ENCODE data around the gene MRM2.

DNA sequence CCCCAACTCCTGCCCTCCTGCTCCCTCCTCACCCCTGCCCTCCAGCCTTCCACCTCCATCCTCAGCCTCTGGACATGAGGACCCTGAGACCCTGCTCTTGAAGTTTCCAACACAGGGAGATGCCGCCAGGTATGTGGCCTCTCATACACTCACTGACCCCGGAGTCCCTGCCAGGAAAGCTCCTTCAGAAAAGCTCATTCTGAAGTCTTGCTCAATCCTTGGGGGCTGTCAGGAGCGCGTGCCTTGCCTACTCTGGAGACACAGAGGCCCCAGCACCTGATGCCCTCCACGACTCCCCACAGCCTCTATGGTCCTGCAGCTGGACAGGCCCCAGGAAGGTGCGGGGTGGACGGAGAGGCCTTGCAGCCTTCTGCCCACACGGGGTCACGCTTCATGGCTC, 11.0 kb upstream of the MRM2 start:
- TF ChIP-seq EZH2 (optimal IDR thresholded peaks at IDR 0.05; ENCODE audit: low read depth, low read length) = no peak
- TF ChIP-seq, protein P1, sequence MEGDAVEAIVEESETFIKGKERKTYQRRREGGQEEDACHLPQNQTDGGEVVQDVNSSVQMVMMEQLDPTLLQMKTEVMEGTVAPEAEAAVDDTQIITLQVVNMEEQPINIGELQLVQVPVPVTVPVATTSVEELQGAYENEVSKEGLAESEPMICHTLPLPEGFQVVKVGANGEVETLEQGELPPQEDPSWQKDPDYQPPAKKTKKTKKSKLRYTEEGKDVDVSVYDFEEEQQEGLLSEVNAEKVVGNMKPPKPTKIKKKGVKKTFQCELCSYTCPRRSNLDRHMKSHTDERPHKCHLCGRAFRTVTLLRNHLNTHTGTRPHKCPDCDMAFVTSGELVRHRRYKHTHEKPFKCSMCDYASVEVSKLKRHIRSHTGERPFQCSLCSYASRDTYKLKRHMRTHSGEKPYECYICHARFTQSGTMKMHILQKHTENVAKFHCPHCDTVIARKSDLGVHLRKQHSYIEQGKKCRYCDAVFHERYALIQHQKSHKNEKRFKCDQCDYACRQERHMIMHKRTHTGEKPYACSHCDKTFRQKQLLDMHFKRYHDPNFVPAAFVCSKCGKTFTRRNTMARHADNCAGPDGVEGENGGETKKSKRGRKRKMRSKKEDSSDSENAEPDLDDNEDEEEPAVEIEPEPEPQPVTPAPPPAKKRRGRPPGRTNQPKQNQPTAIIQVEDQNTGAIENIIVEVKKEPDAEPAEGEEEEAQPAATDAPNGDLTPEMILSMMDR (IDR thresholded peaks at IDR 0.05; ENCODE audit: low read length) = no peak
